ENCODE data around the gene AFF3. TPM values are rescaled to one million over a fixed set of nuclear protein-coding genes. Genes with fewer than 3 reads are reported as not detected.
"Not testable (repeated sequence)": the region's sequence is repeated elsewhere in the genome, so short reads cannot be mapped to it uniquely, and the experiment has no call there.

Gene AFF3
- total RNA-seq, 1 experiment from 2014 or later = not detected

GRCh38 chr2:100105678-100106054 is 36.7 kb downstream of the AFF3 start:
- no peaks in the 10 kb centered on the region for H3K9me3 ChIP-seq (ENCODE audit: low read depth, low read length, poor library complexity, severe bottlenecking)
- no peaks in the 10 kb centered on the region for H3K4me1 ChIP-seq (ENCODE audit: insufficient read depth, low read length, poor library complexity, severe bottlenecking)
- no peak overlapping the region for H3K4me3 ChIP-seq (ENCODE audit: low read depth, low read length, poor library complexity, severe bottlenecking)
- intact Hi-C loops (cut with micrococcal nuclease; ENCODE audit: unreplicated experiment) = no loop called here
- peaks cover 55% of the 10 kb centered on the region for H3K27me3 ChIP-seq (replicated peaks; ENCODE audit: insufficient read depth, low read depth, low read length, poor library complexity)
- DNase-seq (ENCODE audit: low spot score) = no peak
- no peak for TF ChIP-seq CTCF (conservative IDR thresholded peaks at IDR 0.05; ENCODE audit: low read depth, low read length)
- TF ChIP-seq EZH2 (IDR thresholded peaks at IDR 0.05; ENCODE audit: borderline replicate concordance, low read depth, low read length, poor library complexity, severe bottlenecking) = peak; percentile 0
- POLR2A ChIA-PET (ENCODE audit: low non-redundant PET) = no interaction called here
- no peak overlapping the region for H3K27ac ChIP-seq (ENCODE audit: low read depth, low read length, poor library complexity, severe bottlenecking)
- CTCF ChIA-PET = no interaction called here
- H3K36me3 ChIP-seq (ENCODE audit: insufficient read depth, low read length, poor library complexity, severe bottlenecking) = no peaks in the 10 kb centered on the region
- BruUV-seq (replicated peaks) = no TSS peak

GRCh38 chr2:100104718-100105677 is 37.4 kb downstream of the AFF3 start:
- H3K9me3 ChIP-seq (ENCODE audit: low read depth, low read length, poor library complexity, severe bottlenecking) = no peaks in the 10 kb centered on the region
- POLR2A ChIA-PET (ENCODE audit: low non-redundant PET) = no interaction called here
- no TSS peak for BruUV-seq (replicated peaks)
- no peaks in the 10 kb centered on the region for H3K4me1 ChIP-seq (ENCODE audit: insufficient read depth, low read length, poor library complexity, severe bottlenecking)
- peaks cover 48% of the 10 kb centered on the region for H3K27me3 ChIP-seq (replicated peaks; ENCODE audit: insufficient read depth, low read depth, low read length, poor library complexity)
- no peak overlapping the region for H3K27ac ChIP-seq (ENCODE audit: low read depth, low read length, poor library complexity, severe bottlenecking)
- CTCF ChIA-PET = no interaction called here
- no peaks in the 10 kb centered on the region for H3K36me3 ChIP-seq (ENCODE audit: insufficient read depth, low read length, poor library complexity, severe bottlenecking)
- peak; percentile 11 for DNase-seq (ENCODE audit: low spot score)
- peak overlapping the region; percentile 15 for H3K4me3 ChIP-seq (ENCODE audit: low read depth, low read length, poor library complexity, severe bottlenecking)
- intact Hi-C loops (cut with micrococcal nuclease; ENCODE audit: unreplicated experiment) = no loop called here
- TF ChIP-seq CTCF (conservative IDR thresholded peaks at IDR 0.05; ENCODE audit: low read depth, low read length) (no peak), EZH2 (IDR thresholded peaks at IDR 0.05; ENCODE audit: borderline replicate concordance, low read depth, low read length, poor library complexity, severe bottlenecking) (peak; percentile 85)

GRCh38 chr2:100104265-100104664 is 38.1 kb downstream of the AFF3 start:
- CTCF ChIA-PET; H3K9me3 ChIP-seq (ENCODE audit: low read depth, low read length, poor library complexity, severe bottlenecking); BruUV-seq (replicated peaks); H3K4me1 ChIP-seq (ENCODE audit: insufficient read depth, low read length, poor library complexity, severe bottlenecking); POLR2A ChIA-PET (ENCODE audit: low non-redundant PET); DNase-seq (ENCODE audit: low spot score); H3K27ac ChIP-seq (ENCODE audit: low read depth, low read length, poor library complexity, severe bottlenecking); intact Hi-C loops (cut with micrococcal nuclease; ENCODE audit: unreplicated experiment); H3K36me3 ChIP-seq (ENCODE audit: insufficient read depth, low read length, poor library complexity, severe bottlenecking); H3K4me3 ChIP-seq (ENCODE audit: low read depth, low read length, poor library complexity, severe bottlenecking): not testable (repeated sequence)
- H3K27me3 ChIP-seq (replicated peaks; ENCODE audit: insufficient read depth, low read depth, low read length, poor library complexity) = peaks cover 43% of the 10 kb centered on the region

All from A673 (cell line).